ENCODE data around the gene VGLL3.
"Not testable (repeated sequence)": the region's sequence is repeated elsewhere in the genome, so short reads cannot be mapped to it uniquely, and the experiment has no call there.

VGLL3 gene

GRCh38 chr3:86990734-86991481, at the start of gene VGLL3:
TSS of gene VGLL3 (minus strand) at chr3:86991149. CDS start at chr3:86990743, 406 bp downstream.
- DNase-seq (ENCODE audit: low read depth in 2 of 2): no peak

- no peak for DNase-seq (ENCODE audit: low read depth in 2 of 2)
Measured at GRCh38 chr3:87037652-87038051, 46.7 kb upstream of the VGLL3 start.

GRCh38 chr3:87036671-87037070, 45.7 kb upstream of the VGLL3 start:
- no peak for DNase-seq (ENCODE audit: low read depth in 2 of 2)

- no peak for DNase-seq (ENCODE audit: low read depth in 2 of 2)
Measured at GRCh38 chr3:87035339-87035738, 44.4 kb upstream of the VGLL3 start.

GRCh38 chr3:87033205-87033604, 42.3 kb upstream of the VGLL3 start:
- DNase-seq (ENCODE audit: low read depth in 2 of 2): no peak

GRCh38 chr3:87025661-87026645, 35.0 kb upstream of the VGLL3 start:
- no peak for DNase-seq (ENCODE audit: low read depth in 2 of 2)

- DNase-seq (ENCODE audit: low read depth in 2 of 2): not testable (repeated sequence)
Measured at GRCh38 chr3:87017370-87017769, 26.4 kb upstream of the VGLL3 start.

- DNase-seq (ENCODE audit: low read depth in 2 of 2): no peak
Measured at GRCh38 chr3:87009271-87009670, 18.3 kb upstream of the VGLL3 start.

GRCh38 chr3:87006844-87007439, 16.0 kb upstream of the VGLL3 start:
- DNase-seq (ENCODE audit: low read depth in 2 of 2): no peak

- DNase-seq (ENCODE audit: low read depth in 2 of 2): no peak
Measured at GRCh38 chr3:87004883-87005282, 13.9 kb upstream of the VGLL3 start.

GRCh38 chr3:87002346-87002745, 11.4 kb upstream of the VGLL3 start:
- DNase-seq (ENCODE audit: low read depth in 2 of 2): no peak

- DNase-seq (ENCODE audit: low read depth in 2 of 2): no peak
Measured at GRCh38 chr3:87001473-87002098, 10.6 kb upstream of the VGLL3 start.

- no peak for DNase-seq (ENCODE audit: low read depth in 2 of 2)
Measured at GRCh38 chr3:87000940-87001339, 10.0 kb upstream of the VGLL3 start.

GRCh38 chr3:86998569-86998968, 7.6 kb upstream of the VGLL3 start:
- DNase-seq (ENCODE audit: low read depth in 2 of 2): no peak

GRCh38 chr3:86996261-86996955, 5.5 kb upstream of the VGLL3 start:
- no peak for DNase-seq (ENCODE audit: low read depth in 2 of 2)

- DNase-seq (ENCODE audit: low read depth in 2 of 2): no peak
Measured at GRCh38 chr3:86995537-86995936, 4.6 kb upstream of the VGLL3 start.

GRCh38 chr3:86993704-86994103, 2.8 kb upstream of the VGLL3 start:
- no peak for DNase-seq (ENCODE audit: low read depth in 2 of 2)

GRCh38 chr3:86991840-86992435, 989 bp upstream of the VGLL3 start:
- no peak for DNase-seq (ENCODE audit: low read depth in 2 of 2)

- DNase-seq (ENCODE audit: low read depth in 2 of 2): no peak
Measured at GRCh38 chr3:86991482-86991815, 500 bp upstream of the VGLL3 start.

- DNase-seq (ENCODE audit: low read depth in 2 of 2): no peak
Measured at GRCh38 chr3:86990012-86990733, 776 bp downstream of the VGLL3 start.

Data from stimulated activated CD8-positive, alpha-beta memory T cell treated with anti-CD3 and anti-CD28 coated beads, Interleukin-7, amount 100 ng/mL, for 4 hours (primary cell).